NCI-H2196 treated with DMSO at 0.1 percent for 48 hours (cell line): ENCODE results near the gene NRSN2.

Source experiments
- DNase-seq: peaks from one replicate; lab custom pipeline; 2025; ENCODE audit not compliant: unreplicated experiment; lab: John Stamatoyannopoulos, UW

NRSN2 gene

GRCh38 chr20:396619-397431, 49.9 kb downstream of the NRSN2 start:
- no peak for DNase-seq

GRCh38 chr20:397432-398237, 50.7 kb downstream of the NRSN2 start:
- no peak for DNase-seq

GRCh38 chr20:399182-399707, 52.3 kb downstream of the NRSN2 start:
- DNase-seq = no peak

GRCh38 chr20:400128-400453, 53.2 kb downstream of the NRSN2 start:
- DNase-seq = no peak

GRCh38 chr20:400454-401275, 53.8 kb downstream of the NRSN2 start:
- no peak for DNase-seq

GRCh38 chr20:401682-402495, 55.0 kb downstream of the NRSN2 start:
- DNase-seq = no peak

- no peak for DNase-seq
Measured at GRCh38 chr20:402496-402885, 55.6 kb downstream of the NRSN2 start.

GRCh38 chr20:402898-403581, 56.1 kb downstream of the NRSN2 start:
- DNase-seq = no peak

GRCh38 chr20:403582-403957, 56.7 kb downstream of the NRSN2 start:
- no peak for DNase-seq

GRCh38 chr20:404088-404487, 57.2 kb downstream of the NRSN2 start:
- DNase-seq = no peak
